ENCODE measurements around the gene ARHGEF1. TPM values are rescaled to one million over a fixed set of nuclear protein-coding genes. Genes with fewer than 3 reads are reported as not detected.

Gene ARHGEF1
- total RNA-seq, 4 donors from 2014 or later = 54.5 to 71.8 (median 59.7) TPM

DNA sequence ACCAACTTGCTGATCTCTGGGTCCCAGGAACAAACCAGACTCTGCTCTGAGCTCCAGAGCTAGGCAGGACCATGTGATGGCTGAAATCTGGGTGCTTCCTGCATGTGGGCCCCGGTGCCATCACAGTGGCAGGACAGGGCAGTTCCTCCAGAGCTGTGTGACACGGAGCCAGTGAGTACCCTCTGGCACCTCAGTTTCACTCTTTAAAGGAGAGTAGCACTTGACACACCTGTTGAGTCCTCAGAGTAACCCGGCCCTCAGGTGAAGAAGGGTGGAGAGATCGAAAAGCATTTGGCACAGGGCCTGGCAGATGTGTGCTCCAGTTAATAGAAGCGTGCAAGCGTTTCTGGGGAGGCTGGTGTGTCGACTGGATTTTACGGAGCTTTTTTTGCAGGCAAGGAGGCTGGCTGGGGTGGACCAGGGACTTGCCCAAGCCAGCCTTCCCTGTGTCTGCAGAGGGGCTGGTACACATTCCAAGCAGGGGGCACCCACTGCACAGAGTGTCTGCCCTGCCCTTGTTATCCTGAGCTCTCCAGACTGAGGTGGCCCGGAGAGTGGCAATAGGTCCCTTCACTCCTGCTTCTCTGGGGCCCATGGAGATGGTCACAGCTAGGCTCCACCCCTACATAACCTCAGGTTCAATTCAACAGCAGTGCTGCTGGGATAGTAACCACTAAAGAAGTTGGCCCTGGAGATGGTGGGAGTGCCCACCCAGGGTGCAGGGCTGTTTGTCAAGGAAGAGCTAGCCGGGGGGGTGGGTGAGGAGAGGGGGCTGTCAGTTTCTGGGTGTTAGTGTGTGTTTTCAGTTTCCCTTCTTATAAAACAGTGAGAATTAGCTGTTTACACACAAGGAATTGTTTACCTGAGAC lies 14.6 kb upstream of the ARHGEF1 start:
- H3K9me3 ChIP-seq = no peaks in the 10 kb centered on the region
- intact Hi-C loops (cut with DNase I) = no loop called here
- TF ChIP-seq, protein P1, sequence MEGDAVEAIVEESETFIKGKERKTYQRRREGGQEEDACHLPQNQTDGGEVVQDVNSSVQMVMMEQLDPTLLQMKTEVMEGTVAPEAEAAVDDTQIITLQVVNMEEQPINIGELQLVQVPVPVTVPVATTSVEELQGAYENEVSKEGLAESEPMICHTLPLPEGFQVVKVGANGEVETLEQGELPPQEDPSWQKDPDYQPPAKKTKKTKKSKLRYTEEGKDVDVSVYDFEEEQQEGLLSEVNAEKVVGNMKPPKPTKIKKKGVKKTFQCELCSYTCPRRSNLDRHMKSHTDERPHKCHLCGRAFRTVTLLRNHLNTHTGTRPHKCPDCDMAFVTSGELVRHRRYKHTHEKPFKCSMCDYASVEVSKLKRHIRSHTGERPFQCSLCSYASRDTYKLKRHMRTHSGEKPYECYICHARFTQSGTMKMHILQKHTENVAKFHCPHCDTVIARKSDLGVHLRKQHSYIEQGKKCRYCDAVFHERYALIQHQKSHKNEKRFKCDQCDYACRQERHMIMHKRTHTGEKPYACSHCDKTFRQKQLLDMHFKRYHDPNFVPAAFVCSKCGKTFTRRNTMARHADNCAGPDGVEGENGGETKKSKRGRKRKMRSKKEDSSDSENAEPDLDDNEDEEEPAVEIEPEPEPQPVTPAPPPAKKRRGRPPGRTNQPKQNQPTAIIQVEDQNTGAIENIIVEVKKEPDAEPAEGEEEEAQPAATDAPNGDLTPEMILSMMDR (IDR thresholded peaks at IDR 0.05) = no peak
- TF ChIP-seq POLR2AphosphoS5 (IDR thresholded peaks at IDR 0.05) (no peak), EP300 (IDR thresholded peaks at IDR 0.05) (no peak), POLR2A (IDR thresholded peaks at IDR 0.05; ENCODE audit: low read depth) (no peak)
- H3K4me1 ChIP-seq = peaks cover 17 to 50% (median 22%) of the 10 kb centered on the region in 4 donors
- WGBS = 85% methylated on average over 9 of the region's 10 CpGs
- peaks cover 31 to 95% (median 88%) of the 10 kb centered on the region in 4 donors for H3K36me3 ChIP-seq
- DNase-seq (ENCODE audit: extremely low spot score) = no peak
- no peaks in the 10 kb centered on the region for H3K27me3 ChIP-seq
- H3K4me3 ChIP-seq = no peak overlapping the region
- H3K27ac ChIP-seq (replicated peaks in 1 of 4) = no peak overlapping the region

DNA sequence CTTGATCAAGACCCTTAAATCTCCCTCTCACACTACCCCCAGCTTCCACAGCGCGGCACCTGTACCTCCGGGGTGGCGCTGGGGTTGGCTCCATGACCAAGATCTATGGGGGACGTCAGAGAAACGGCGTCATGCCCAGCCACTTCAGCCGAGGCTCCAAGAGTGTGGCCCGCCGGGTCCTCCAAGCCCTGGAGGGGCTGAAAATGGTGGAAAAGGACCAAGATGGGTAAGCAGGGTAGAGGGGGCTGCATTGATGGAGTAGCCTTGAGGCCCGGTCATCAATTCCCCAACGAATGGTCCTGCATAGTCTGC lies 14.0 kb upstream of the ARHGEF1 start:
- H3K27ac ChIP-seq (replicated peaks in 1 of 4) = no peak overlapping the region
- DNase-seq (ENCODE audit: extremely low spot score) = no peak
- intact Hi-C loops (cut with DNase I) = no loop called here
- H3K9me3 ChIP-seq = no peaks in the 10 kb centered on the region
- peaks cover 17 to 47% (median 19%) of the 10 kb centered on the region in 4 donors for H3K4me1 ChIP-seq
- H3K36me3 ChIP-seq = peaks cover 26 to 90% (median 82%) of the 10 kb centered on the region in 4 donors
- H3K27me3 ChIP-seq = no peaks in the 10 kb centered on the region
- WGBS = 89% methylated on average over 11 of the region's 12 CpGs
- TF ChIP-seq POLR2AphosphoS5 (IDR thresholded peaks at IDR 0.05) = no peak
- TF ChIP-seq, protein P1 (IDR thresholded peaks at IDR 0.05) = no peak
- no peak overlapping the region for H3K4me3 ChIP-seq

DNA sequence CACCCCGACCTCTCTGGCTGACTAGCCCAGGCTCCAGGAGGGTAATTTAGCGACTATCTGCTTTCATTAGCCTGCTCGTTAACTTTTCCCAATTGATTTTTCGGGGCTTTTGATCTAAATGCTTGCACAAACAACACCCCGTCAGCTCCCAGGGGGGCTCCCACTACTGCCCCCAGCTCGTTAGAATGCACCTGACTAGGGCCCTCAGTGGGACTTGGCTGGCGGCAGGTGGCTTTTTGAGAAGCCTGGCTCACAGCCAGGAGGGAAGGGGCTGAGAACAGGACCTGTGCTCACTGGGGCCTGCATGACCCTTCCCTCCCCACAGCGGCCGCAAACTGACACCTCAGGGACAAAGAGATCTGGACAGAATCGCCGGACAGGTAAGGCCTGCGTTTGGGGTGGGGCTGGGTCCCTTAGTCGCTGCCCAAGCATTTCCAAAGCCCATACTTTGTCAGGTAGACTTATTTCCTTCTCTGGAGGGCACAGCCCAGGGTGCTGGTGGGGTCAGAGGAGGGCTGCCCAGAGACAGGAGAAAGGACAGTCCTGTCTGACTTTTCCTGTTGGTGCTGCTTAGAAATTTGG lies 13.5 kb upstream of the ARHGEF1 start:
- 78% methylated on average over 11 of the region's 13 CpGs for WGBS
- intact Hi-C loops (cut with DNase I) = no loop called here
- H3K27me3 ChIP-seq = no peaks in the 10 kb centered on the region
- no peak overlapping the region for H3K4me3 ChIP-seq
- H3K36me3 ChIP-seq = peaks cover 21 to 84% (median 77%) of the 10 kb centered on the region in 4 donors
- DNase-seq (ENCODE audit: extremely low spot score) = no peak
- H3K9me3 ChIP-seq = no peaks in the 10 kb centered on the region
- TF ChIP-seq POLR2A (IDR thresholded peaks at IDR 0.05; ENCODE audit: low read depth) (no peak), POLR2AphosphoS5 (IDR thresholded peaks at IDR 0.05) (no peak), EP300 (IDR thresholded peaks at IDR 0.05) (no peak)
- TF ChIP-seq, protein P1 (IDR thresholded peaks at IDR 0.05) = no peak
- peaks cover 14 to 42% (median 16%) of the 10 kb centered on the region in 4 donors for H3K4me1 ChIP-seq
- no peak overlapping the region for H3K27ac ChIP-seq (replicated peaks in 1 of 4)

DNA sequence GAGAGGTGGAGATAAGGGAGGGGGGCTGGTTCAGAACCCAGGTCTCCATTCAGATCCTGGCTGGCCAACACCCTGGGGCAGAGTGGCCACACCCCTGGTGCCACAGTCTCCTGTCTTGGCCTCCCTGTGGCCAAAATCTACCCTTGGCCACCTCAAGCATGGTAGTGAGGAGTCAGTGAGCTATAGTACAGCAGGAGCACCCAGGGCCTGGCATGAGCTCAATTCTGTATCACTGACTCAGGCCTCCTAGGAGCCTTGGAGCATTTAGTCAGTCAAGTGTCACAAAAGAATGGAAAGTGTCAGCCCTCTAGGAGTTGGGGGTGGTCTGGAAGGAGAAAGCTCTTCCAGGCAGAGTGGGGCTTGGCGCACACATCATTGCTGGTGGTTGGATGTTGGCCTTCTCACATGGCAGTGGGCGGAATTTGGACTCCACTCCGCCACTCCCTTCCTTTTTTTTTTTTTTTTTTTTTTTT lies 12.5 kb upstream of the ARHGEF1 start:
- Histone ChIP-seq H3K4me1 (peaks cover 8 to 34% (median 15%) of the 10 kb centered on the region in 4 donors), H3K27me3 (no peaks in the 10 kb centered on the region), H3K9me3 (no peaks in the 10 kb centered on the region), H3K36me3 (peaks cover 11 to 75% (median 67%) of the 10 kb centered on the region in 4 donors), H3K27ac (replicated peaks in 1 of 4) (no peak overlapping the region), H3K4me3 (no peak overlapping the region)
- WGBS = 62% methylated on average over 3 of the region's 3 CpGs
- intact Hi-C loops (cut with DNase I) = loop anchor here (5.0 kb wide), 2 partner anchors 67 to 87 kb away; partner anchors contain the start of gene RABAC1
- no peak for DNase-seq (ENCODE audit: extremely low spot score)
- TF ChIP-seq EP300 (IDR thresholded peaks at IDR 0.05) (no peak), POLR2A (IDR thresholded peaks at IDR 0.05; ENCODE audit: low read depth) (no peak), POLR2AphosphoS5 (IDR thresholded peaks at IDR 0.05) (no peak)
- TF ChIP-seq, protein P1 (IDR thresholded peaks at IDR 0.05) = no peak
